ENCODE data around the gene BRCA2.

DNA sequence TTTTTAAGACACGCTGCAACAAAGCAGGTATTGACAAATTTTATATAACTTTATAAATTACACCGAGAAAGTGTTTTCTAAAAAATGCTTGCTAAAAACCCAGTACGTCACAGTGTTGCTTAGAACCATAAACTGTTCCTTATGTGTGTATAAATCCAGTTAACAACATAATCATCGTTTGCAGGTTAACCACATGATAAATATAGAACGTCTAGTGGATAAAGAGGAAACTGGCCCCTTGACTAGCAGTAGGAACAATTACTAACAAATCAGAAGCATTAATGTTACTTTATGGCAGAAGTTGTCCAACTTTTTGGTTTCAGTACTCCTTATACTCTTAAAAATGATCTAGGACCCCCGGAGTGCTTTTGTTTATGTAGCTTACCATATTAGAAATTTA is 1.2 kb downstream of the BRCA2 start:
- TF ChIP-seq CTCF (IDR thresholded peaks at IDR 0.05) (no peak), POLR2A (IDR thresholded peaks at IDR 0.05) (no peak)

All from testis (tissue), 2 donors.